IMR-90 (cell line): ENCODE data around the gene TMEM253. TPM values are rescaled to one million over a fixed set of nuclear protein-coding genes. Genes with fewer than 3 reads are reported as not detected.
A peak's percentile ranks its signal among the peaks of the same experiment; 100 is the strongest.

Experiments used
- ATAC-seq: fragments of 200-7000 bp; cut with Tn5 transposase; 2 replicates; pipeline ENCODE4 v1.9.1; 2020; ENCODE audit warnings: low read depth, mild to moderate bottlenecking, moderate library complexity
- BruUV-seq: library from RNA; stranded (reverse); fragments of 400-500 nt; replicated peaks from 2 replicates; lab custom pipeline; 2021; lab: Mats Ljungman, UMichigan
- CTCF ChIA-PET: fragments of 300-600 bp; formaldehyde crosslinking; extraction: SDS; loops from one replicate; lab custom pipeline; 2021; ENCODE audit warnings: antibody characterized with exemption; lab: Yijun Ruan, JAX
- POLR2A ChIA-PET: fragments of 300-600 bp; sonication (Branson Sonifier 250); formaldehyde crosslinking; loops from one replicate; lab custom pipeline; 2022; ENCODE audit warnings: antibody characterized with exemption; ENCODE audit not compliant: unreplicated experiment; lab: Charles Lee
- DNase-seq: peaks from one replicate; pipeline ENCODE4 v3.0.0; 2013
- H2AFZ ChIP-seq: replicated peaks from 2 replicates; pipeline ENCODE3; 2013; ENCODE audit warnings: low read length, mild to moderate bottlenecking; ENCODE audit not compliant: poor library complexity
- H2AK5ac ChIP-seq: 2 replicates; pipeline ENCODE4 v1.6.1; 2013; ENCODE audit warnings: low read depth, low read length, inconsistent platforms
- H2AK9ac ChIP-seq: replicated peaks from 2 replicates; pipeline ENCODE3; 2013; ENCODE audit warnings: mild to moderate bottlenecking, low read depth, low read length, moderate library complexity; ENCODE audit not compliant: poor library complexity
- H2BK120ac ChIP-seq: 2 replicates; pipeline ENCODE4 v1.6.1; 2013; ENCODE audit warnings: low read depth, low read length, inconsistent platforms
- H2BK15ac ChIP-seq: 3 replicates; pipeline ENCODE4 v1.6.1; 2013; ENCODE audit warnings: low read depth, low read length, inconsistent platforms
- H2BK20ac ChIP-seq: 2 replicates; pipeline ENCODE4 v1.6.1; 2013; ENCODE audit warnings: low read depth, mild to moderate bottlenecking, inconsistent platforms, low read length, moderate library complexity
- H2BK5ac ChIP-seq: 2 replicates; pipeline ENCODE4 v1.6.1; 2013; ENCODE audit warnings: mild to moderate bottlenecking, low read depth, low read length, inconsistent platforms; ENCODE audit not compliant: poor library complexity, severe bottlenecking
- H3K14ac ChIP-seq: replicated peaks from 2 replicates; pipeline ENCODE4 v1.6.1; 2013; ENCODE audit warnings: low read depth, low read length, inconsistent platforms
- H3K18ac ChIP-seq: 2 replicates; pipeline ENCODE4 v1.6.1; 2013; ENCODE audit warnings: low read depth, low read length, control low read depth
- H3K23ac ChIP-seq: 2 replicates; pipeline ENCODE4 v1.6.1; 2013; ENCODE audit warnings: low read depth, low read length, inconsistent platforms
- H3K27ac ChIP-seq: 2 replicates; pipeline ENCODE4 v1.5.1; 2013; ENCODE audit warnings: mild to moderate bottlenecking, control low read depth, low read length; ENCODE audit not compliant: insufficient read depth
- H3K27me3 ChIP-seq: 2 replicates; pipeline ENCODE4 v1.6.1; 2013; ENCODE audit warnings: low read length; ENCODE audit not compliant: control insufficient read depth, insufficient read depth
- H3K36me3 ChIP-seq: 2 replicates; pipeline ENCODE4 v1.6.1; 2013; ENCODE audit warnings: low read length, mixed read lengths; ENCODE audit not compliant: control insufficient read depth, insufficient read depth
- H3K4ac ChIP-seq: 2 replicates; pipeline ENCODE4 v1.6.1; 2013; ENCODE audit warnings: low read depth, low read length, inconsistent platforms
- H3K4me1 ChIP-seq: 2 replicates; pipeline ENCODE4 v1.6.1; 2013; ENCODE audit warnings: low read length, mixed read lengths; ENCODE audit not compliant: control insufficient read depth, insufficient read depth
- H3K4me2 ChIP-seq: 2 replicates; pipeline ENCODE4 v1.6.1; 2013; ENCODE audit warnings: low read depth, mild to moderate bottlenecking, control low read depth, low read length, moderate library complexity
- H3K4me3 ChIP-seq: 2 replicates; pipeline ENCODE4 v1.5.1; 2013; ENCODE audit warnings: low read depth, mild to moderate bottlenecking, control low read depth, low read length, moderate library complexity; ENCODE audit not compliant: insufficient read depth
- H3K56ac ChIP-seq: 2 replicates; pipeline ENCODE4 v1.6.1; 2013; ENCODE audit warnings: low read length, inconsistent platforms; ENCODE audit not compliant: insufficient read depth; ENCODE audit errors: extremely low read depth
- H3K79me1 ChIP-seq, 2 experiments: 2 replicates each; pipeline ENCODE4 v1.6.1; 2013; ENCODE audit warnings: low read length in 2 of 2, inconsistent platforms in 1 of 2, low read depth in 1 of 2
- H3K9ac ChIP-seq: 2 replicates; pipeline ENCODE4 v1.6.1; 2013; ENCODE audit warnings: low read depth, low read length, control low read depth
- H3K9me1 ChIP-seq: 2 replicates; pipeline ENCODE4 v1.6.1; 2013; ENCODE audit warnings: low read length, inconsistent platforms; ENCODE audit not compliant: insufficient read depth
- H3K9me3 ChIP-seq: 2 replicates; pipeline ENCODE4 v1.6.1; 2013; ENCODE audit warnings: low read length; ENCODE audit not compliant: control insufficient read depth, insufficient read depth
- H4K20me1 ChIP-seq: 2 replicates; pipeline ENCODE4 v1.6.1; 2013; ENCODE audit warnings: low read length, inconsistent platforms; ENCODE audit not compliant: insufficient read depth
- H4K5ac ChIP-seq: 2 replicates; pipeline ENCODE4 v1.6.1; 2013; ENCODE audit warnings: mild to moderate bottlenecking, low read depth, low read length, control low read depth
- H4K8ac ChIP-seq, 2 experiments: 2 replicates each; pipeline ENCODE4 v1.6.1; 2013; ENCODE audit warnings: low read depth in 2 of 2, low read length in 2 of 2, control low read depth in 1 of 2, inconsistent platforms in 1 of 2
- H4K91ac ChIP-seq: 2 replicates; pipeline ENCODE4 v1.6.1; 2013; ENCODE audit warnings: low read depth, low read length, inconsistent platforms; ENCODE audit not compliant: insufficient read depth
- BHLHE40 ChIP-seq: fragments of 150-350 bp; IDR thresholded peaks from 2 replicates; pipeline ENCODE4 v1.6.1; 2016; ENCODE audit warnings: mild to moderate bottlenecking, low read depth, low read length
- CEBPB ChIP-seq: IDR thresholded peaks from 2 replicates; pipeline ENCODE4 v1.6.1; 2012; ENCODE audit warnings: low read depth, low read length, improper control_type of control experiment
- CHD1 ChIP-seq: IDR thresholded peaks from 2 replicates; pipeline ENCODE4 v1.6.1; 2012; ENCODE audit warnings: low read depth, low read length, improper control_type of control experiment
- CTCF ChIP-seq: conservative IDR thresholded peaks from 2 replicates; pipeline ENCODE4 v1.5.1; 2012; ENCODE audit warnings: mild to moderate bottlenecking, low read depth, low read length, improper control_type of control experiment
- FOS ChIP-seq: fragments of 150-350 bp; IDR thresholded peaks from 2 replicates; pipeline ENCODE4 v1.6.1; 2016; ENCODE audit warnings: low read depth, low read length
- MAFK ChIP-seq: IDR thresholded peaks from 2 replicates; pipeline ENCODE4 v1.6.1; 2012; ENCODE audit warnings: low read depth, low read length, improper control_type of control experiment
- MAZ ChIP-seq: IDR thresholded peaks from 2 replicates; pipeline ENCODE4 v1.6.1; 2012; ENCODE audit warnings: low read depth, mild to moderate bottlenecking, low read length, improper control_type of control experiment, moderate library complexity, borderline replicate concordance
- MXI1 ChIP-seq: IDR thresholded peaks from 2 replicates; pipeline ENCODE4 v1.6.1; 2012; ENCODE audit warnings: low read depth, mild to moderate bottlenecking, low read length, moderate library complexity, borderline replicate concordance
- NFE2L2 ChIP-seq: fragments of 150-350 bp; IDR thresholded peaks from 2 replicates; pipeline ENCODE4 v1.6.1; 2016; ENCODE audit warnings: low read depth, mild to moderate bottlenecking, low read length
- POLR2A ChIP-seq: IDR thresholded peaks from 2 replicates; pipeline ENCODE4 v1.6.1; 2012; ENCODE audit warnings: mild to moderate bottlenecking, low read depth, low read length
- RAD21 ChIP-seq: IDR thresholded peaks from 2 replicates; pipeline ENCODE4 v1.6.1; 2012; ENCODE audit warnings: low read length, improper control_type of control experiment
- RCOR1 ChIP-seq: IDR thresholded peaks from 2 replicates; pipeline ENCODE4 v1.6.1; 2012; ENCODE audit warnings: mild to moderate bottlenecking, low read length, improper control_type of control experiment; ENCODE audit not compliant: insufficient replicate concordance
- RFX5 ChIP-seq: IDR thresholded peaks from 2 replicates; pipeline ENCODE4 v1.8.0; 2012; ENCODE audit warnings: low read depth, mild to moderate bottlenecking, low read length, moderate library complexity
- SMC3 ChIP-seq: fragments of 150-350 bp; IDR thresholded peaks from 2 replicates; pipeline ENCODE4 v1.6.1; 2016; ENCODE audit warnings: low read depth, mild to moderate bottlenecking, antibody characterized with exemption, low read length, moderate library complexity
- WGBS, 2 experiments: methylation state at CpG; one replicate each; pipeline versions ENCODE4 v1.1.5 to v1.1.7; 2013; ENCODE audit warnings: missing lambda C conversion rate in 2 of 2; ENCODE audit not compliant: insufficient read length in 1 of 2; ENCODE audit errors: extremely low coverage in 2 of 2; 5-methylcytosine and 5-hydroxymethylcytosine counted together
- dilution Hi-C: fragments of 300-500 bp; cut with HindIII; formaldehyde crosslinking; loops from one replicate; pipeline ENCODE4 v1.14.3; 2018; ENCODE audit warnings: low sequenced_read_pairs; ENCODE audit not compliant: unreplicated experiment
- in situ Hi-C: fragments of 300-500 bp; cut with MboI; formaldehyde crosslinking; loops from 3 replicates; pipeline ENCODE4 v1.14.3; 2019; ENCODE audit warnings: low sequenced_read_pairs, inconsistent platforms, mixed read lengths
- intact Hi-C: fragments of 100-400 bp; cut with micrococcal nuclease; formaldehyde crosslinking; loops from 2 replicates; pipeline ENCODE4 v1.10.0; 2022
- polyA plus RNA-seq, 3 experiments: library from polyadenylated mRNA; depleted of rRNA; stranded (reverse); fragments of >200 nt; gene quantifications; 2 replicates each; pipeline ENCODE4 v1.2.3, GENCODE V29; 2012; ENCODE audit warnings: low replicate concordance in 1 of 3
- total RNA-seq: library from RNA; depleted of rRNA; stranded (reverse); fragments of >200 nt; gene quantifications from 2 replicates; pipeline ENCODE4 v1.2.3, GENCODE V29; 2012
- TF ChIP-seq, protein P1 (sequence below): fragments of 150-350 bp; IDR thresholded peaks from 2 replicates; pipeline ENCODE4 v1.6.1; 2017; ENCODE audit warnings: mild to moderate bottlenecking, antibody characterized with exemption, low read length, low read depth

TMEM253 gene
- total and polyA plus RNA-seq, 2 of the 4 experiments (the other 2 are of a cell fraction), result 0.07 TPM; not detected in 1

DNA sequence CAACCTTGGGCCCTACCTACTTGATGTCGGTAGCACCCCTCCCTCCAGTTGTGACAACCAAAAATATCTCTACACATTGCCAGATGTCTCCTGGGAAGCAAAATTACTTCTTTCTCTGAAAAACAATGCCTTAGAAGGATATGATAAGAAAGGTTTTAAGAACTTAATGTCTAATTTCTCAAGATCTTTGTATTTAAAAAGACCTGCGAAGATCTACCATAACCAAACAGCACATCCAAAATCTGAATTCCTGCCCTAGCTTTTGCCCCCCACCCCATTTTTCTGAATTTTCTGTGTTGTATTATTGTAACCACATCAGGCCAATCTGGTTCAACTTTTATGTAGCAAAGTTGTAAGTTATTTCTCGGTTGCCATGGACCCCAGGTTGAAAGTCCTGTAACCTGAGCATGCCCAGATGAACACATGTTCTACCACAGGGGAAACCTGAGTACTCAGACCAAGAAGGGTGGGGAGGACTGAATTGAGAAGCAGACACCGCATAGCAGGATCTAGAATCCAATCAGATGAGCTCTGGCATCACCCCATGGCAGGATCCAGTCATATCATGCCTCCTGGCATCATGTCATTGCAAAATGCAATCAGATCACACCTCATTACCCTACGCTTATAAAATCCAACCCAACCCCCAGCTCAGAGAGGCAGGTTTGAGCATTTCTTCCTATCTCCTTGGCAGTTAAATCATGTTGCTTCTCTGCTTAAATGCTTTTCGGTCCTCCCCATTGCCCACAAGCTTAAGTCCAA lies 8.7 kb downstream of the TMEM253 start:
- Histone ChIP-seq H2AK5ac (no peak overlapping the region), H3K36me3 (no peaks in the 10 kb centered on the region), H4K91ac (no peak overlapping the region), H3K4me1 (peaks cover 4% of the 10 kb centered on the region), H2BK5ac (no peak overlapping the region), H3K9me1 (no peaks in the 10 kb centered on the region), H3K9ac (no peak overlapping the region), H2AFZ (peak overlapping the region; percentile 47), H4K8ac (no peak overlapping the region), H2BK120ac (no peak overlapping the region), H4K20me1 (no peaks in the 10 kb centered on the region), H2BK20ac (no peak overlapping the region), H3K4ac (no peak overlapping the region), H3K56ac (no peak overlapping the region), H2BK15ac (no peak overlapping the region), H3K79me1 (no peaks in the 10 kb centered on the region), H3K14ac (no peak overlapping the region), H3K4me2 (no peak overlapping the region), H3K18ac (no peak overlapping the region), H2AK9ac (no peak overlapping the region), H3K27ac (no peak overlapping the region), H4K5ac (no peak overlapping the region), H3K4me3 (no peak overlapping the region), H3K9me3 (no peaks in the 10 kb centered on the region), H3K27me3 (no peaks in the 10 kb centered on the region), H3K23ac (no peak overlapping the region)
- WGBS, 2 experiments, result 44% methylated on average over 1 of the region's 6 CpGs; no CpG with 5 or more reads in 1 of the 2 experiments
- DNase-seq (no peak), ATAC-seq (no peak)
- POLR2A ChIA-PET, result no interaction called here
- in situ Hi-C loops, result no loop called here
- intact Hi-C loops, result loop anchor here (5.0 kb wide), 1 partner anchor 412 kb away; no protein-coding TSS in a partner anchor
- dilution Hi-C loops, result no loop called here
- no TSS peak for BruUV-seq
- CTCF ChIA-PET, result interaction anchor here (0.6 kb wide), 1 partner anchor 112 kb away, joined by 3 read pairs; no protein-coding TSS in a partner anchor
- TF ChIP-seq NFE2L2, result no peak
- no peak for TF ChIP-seq RAD21
- TF ChIP-seq CTCF, result no peak
- TF ChIP-seq SMC3, result no peak
- TF ChIP-seq POLR2A, result no peak
- TF ChIP-seq RCOR1, result no peak
- TF ChIP-seq CHD1, result no peak
- TF ChIP-seq, protein P1, sequence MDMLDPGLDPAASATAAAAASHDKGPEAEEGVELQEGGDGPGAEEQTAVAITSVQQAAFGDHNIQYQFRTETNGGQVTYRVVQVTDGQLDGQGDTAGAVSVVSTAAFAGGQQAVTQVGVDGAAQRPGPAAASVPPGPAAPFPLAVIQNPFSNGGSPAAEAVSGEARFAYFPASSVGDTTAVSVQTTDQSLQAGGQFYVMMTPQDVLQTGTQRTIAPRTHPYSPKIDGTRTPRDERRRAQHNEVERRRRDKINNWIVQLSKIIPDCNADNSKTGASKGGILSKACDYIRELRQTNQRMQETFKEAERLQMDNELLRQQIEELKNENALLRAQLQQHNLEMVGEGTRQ, result no peak
- no peak for TF ChIP-seq RFX5
- TF ChIP-seq FOS, result no peak
- TF ChIP-seq MXI1, result no peak
- TF ChIP-seq BHLHE40, result no peak
- no peak for TF ChIP-seq CEBPB
- TF ChIP-seq MAFK, result no peak
- TF ChIP-seq MAZ, result no peak
